HG03342 (cell line): ENCODE measurements around the gene MAP2K6.
A peak's percentile ranks its signal among the peaks of the same experiment; 100 is the strongest.

Experiments used
- ATAC-seq: cut with Tn5 transposase; IDR thresholded peaks from one replicate; pipeline ENCODE4 v1.9.1; 2021; ENCODE audit warnings: mild to moderate bottlenecking, moderate library complexity; ENCODE audit not compliant: unreplicated experiment

Gene MAP2K6

DNA sequence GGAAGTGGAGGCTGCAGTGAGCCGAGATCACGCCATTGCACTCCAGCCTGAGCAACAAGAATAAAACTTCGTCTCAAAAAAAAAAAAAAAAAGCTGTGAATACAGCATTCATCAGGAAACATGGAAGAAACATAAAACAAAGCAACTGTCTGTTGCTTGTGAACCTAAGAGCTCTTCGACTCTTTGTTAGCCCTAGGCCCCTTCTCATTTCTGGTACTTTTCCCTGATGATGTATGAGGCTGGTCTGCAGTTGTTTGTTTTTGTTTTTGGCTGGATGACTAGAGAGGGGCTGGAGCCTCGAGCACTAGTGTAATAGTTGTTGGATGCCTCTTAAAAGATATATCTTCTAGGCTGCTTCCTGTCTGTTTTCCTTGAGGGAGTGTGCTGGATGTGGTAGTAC, 113.5 kb downstream of the MAP2K6 start:
- no peak for ATAC-seq

GRCh38 chr17:69533481-69534234, 119.2 kb downstream of the MAP2K6 start:
- no peak for ATAC-seq

GRCh38 chr17:69534235-69534621, 119.7 kb downstream of the MAP2K6 start:
- ATAC-seq: no peak

- ATAC-seq: no peak
Measured at GRCh38 chr17:69535016-69535570, 120.6 kb downstream of the MAP2K6 start.

- no peak for ATAC-seq
Measured at GRCh38 chr17:69538795-69539194, 124.3 kb downstream of the MAP2K6 start.

- no peak for ATAC-seq
Measured at GRCh38 chr17:69539274-69539673, 124.8 kb downstream of the MAP2K6 start.

- no peak for ATAC-seq
Measured at GRCh38 chr17:69539781-69540319, 125.4 kb downstream of the MAP2K6 start.

DNA sequence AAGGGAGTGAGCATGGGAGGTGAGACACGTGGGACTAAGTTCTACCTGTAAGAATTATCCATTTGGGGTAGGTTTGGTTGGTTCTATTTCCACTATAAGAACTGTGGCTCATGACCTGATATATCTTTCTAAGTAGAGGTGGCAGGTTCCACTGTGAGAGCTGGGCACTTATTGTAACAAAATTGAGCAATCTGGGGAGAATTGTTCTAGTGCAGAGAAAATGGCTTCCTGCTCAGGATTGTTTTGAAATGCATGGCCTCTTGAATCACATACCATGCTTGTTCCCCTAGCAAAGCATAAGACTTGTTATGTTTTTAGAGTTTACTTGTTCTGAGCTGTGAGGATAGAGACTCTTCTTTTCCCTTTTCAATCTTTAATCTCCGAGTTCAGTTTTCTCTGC, 125.9 kb downstream of the MAP2K6 start:
- ATAC-seq: no peak

GRCh38 chr17:69547230-69547629, 132.7 kb downstream of the MAP2K6 start:
- ATAC-seq: no peak

DNA sequence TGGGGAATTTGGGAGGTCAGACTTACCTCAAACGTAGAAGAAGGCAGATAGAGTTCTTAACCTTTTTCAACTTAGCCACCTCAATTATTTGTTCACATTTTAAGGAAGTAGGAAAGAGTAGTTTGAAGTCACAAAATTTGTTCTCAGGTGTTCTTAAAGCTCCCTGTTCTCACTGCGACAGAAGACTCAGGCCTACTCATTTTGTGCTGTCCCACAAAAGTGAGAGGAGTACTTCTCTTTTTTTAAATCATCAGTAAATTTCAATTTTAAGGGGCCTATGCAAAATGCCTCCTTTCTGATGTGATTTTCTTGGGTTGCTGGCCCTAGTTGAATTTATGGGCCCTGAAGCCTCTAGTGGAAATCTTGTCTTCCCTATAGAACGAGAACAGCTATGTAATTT, 133.4 kb downstream of the MAP2K6 start:
- ATAC-seq: peak; percentile 60

- no peak for ATAC-seq
Measured at GRCh38 chr17:69551212-69552010, 136.9 kb downstream of the MAP2K6 start.

GRCh38 chr17:69552986-69553667, 138.6 kb downstream of the MAP2K6 start:
- ATAC-seq: no peak

DNA sequence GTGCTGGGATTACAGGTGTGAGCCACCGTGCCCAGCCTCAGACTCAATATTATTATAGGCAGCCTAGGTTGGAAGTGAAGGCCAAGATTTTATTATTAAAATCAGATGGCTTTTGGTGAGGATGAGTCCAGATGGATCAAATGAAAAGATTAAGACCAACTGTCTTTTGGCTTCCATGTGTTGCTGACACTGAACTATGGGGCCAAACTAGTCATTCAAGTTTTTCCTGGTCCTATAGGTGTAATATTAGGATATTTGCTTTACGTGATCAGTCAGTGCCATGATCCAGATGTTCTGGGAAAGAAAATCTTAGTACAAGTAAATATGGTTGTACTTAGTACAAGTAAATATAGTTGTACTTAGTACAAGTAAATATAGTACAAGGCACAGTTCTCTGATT, 140.6 kb downstream of the MAP2K6 start:
- no peak for ATAC-seq

DNA sequence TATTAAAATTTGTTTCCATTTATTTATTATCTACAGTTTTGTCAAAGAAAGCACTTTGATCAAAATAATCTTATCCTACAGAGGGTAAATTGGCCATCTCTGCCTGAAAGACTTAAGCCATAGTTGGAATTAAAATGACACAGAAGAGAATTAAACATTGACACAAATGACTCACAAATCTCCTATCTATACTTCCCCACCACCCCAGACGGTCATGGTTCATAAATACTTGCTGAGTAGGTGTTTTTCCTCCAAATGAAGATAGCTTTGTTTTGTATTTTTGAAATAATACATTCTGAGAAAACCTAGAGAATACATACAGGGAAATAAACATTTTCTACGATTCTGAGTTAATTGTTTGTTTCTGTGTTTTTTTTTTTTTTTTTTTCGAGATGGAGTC, 142.8 kb downstream of the MAP2K6 start:
- ATAC-seq: no peak

GRCh38 chr17:69558796-69559195, 144.3 kb downstream of the MAP2K6 start:
- ATAC-seq: no peak

DNA sequence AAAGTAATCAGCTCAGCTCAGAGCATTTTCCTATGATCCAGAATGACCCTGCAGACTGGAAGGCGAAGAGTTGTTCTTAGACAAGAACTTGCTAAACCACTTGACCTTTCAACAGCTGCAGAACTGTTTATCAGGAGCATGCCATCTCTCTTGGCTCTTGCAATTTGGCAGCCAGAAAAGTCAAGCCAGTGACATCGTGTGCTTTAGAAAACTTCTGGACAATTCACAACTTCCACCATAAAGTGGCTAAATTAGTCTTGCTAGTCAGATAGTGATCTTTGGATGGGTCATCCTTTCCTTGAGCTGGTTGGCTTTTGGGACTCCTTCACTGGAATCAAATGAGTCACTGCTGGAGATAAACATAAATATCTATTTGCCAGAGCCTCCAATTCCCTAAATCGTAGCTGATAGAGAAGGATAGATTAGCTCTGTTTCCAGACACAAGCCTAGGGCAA, 146.5 kb downstream of the MAP2K6 start:
- no peak for ATAC-seq

DNA sequence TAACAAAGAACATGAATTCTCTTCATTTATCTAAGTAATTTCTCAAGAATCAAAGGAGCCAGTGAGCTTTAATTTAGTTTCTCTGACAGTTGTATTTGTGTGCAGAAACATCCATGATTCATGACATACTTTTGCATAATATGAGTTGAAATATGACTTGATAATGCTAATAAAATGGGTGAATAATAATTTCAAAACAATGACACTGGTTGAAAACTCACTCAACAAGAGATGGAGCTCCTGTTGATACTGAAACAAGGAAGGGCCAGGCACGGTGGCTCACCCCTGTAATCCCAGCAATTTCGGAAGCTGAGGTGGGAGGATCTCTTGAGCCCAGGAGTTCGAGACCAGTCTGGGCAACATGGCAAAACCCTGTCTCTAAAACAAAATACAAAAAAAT, 147.0 kb downstream of the MAP2K6 start:
- ATAC-seq: no peak

GRCh38 chr17:69565447-69565846, 150.9 kb downstream of the MAP2K6 start:
- no peak for ATAC-seq

DNA sequence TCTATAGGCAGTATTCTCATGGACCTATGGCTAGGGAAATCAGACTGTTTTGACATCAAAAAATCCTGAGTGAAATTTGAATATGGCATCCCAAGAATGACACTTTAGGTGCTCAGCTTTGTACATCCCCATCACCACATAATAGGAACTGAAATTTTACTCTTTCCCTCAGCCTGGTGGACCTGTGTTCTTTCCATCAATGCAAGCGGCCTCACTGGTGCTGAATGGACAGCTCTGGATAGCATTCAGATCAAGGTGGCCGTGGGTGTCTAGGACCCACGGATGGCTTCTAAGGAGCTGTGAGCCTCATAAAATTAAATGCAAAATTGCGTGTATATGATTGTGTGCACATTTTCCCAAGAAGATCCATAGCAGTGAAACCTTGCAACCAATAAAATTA, 152.6 kb downstream of the MAP2K6 start:
- no peak for ATAC-seq

DNA sequence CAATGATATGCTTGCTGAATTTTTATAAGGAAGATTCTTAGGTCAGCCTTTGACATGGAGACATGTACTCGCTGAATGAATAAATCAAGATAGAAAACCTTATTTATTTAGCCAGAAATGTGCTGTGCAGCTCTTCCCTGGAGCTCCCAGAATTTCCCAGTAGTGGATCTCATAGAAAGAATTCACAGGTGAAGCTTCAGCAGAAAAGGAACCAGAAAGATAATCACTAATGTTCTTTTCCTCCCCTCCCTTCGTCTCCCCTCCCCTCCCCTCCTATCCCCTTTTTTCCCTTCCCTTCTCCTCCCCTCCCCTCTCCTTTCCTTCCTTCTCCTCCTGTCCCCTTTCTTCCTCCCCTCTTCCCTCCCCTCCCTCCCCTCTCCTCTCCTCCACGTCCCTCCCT, 158.2 kb downstream of the MAP2K6 start:
- ATAC-seq: no peak

DNA sequence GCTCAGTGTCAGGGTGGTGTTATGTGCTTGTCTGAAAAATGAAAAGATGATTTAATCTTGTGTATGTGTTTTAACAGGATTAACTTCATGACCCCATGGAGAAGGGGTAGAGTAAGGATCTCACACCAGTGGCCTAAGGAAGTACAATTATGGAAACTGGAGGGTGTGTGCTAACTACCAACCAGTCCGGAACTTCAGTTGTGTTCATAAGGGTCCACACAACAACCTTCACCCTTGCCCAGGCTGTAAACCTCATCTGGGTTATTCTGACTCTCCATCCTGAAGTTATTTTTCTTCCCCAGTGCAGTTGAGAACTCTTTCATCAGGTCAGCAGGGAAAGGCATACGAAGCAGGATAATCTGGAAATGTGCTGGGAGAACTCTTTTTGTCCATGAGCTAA, 158.9 kb downstream of the MAP2K6 start:
- ATAC-seq: no peak
